Nephron progenitor cell (in vitro differentiated cells): ENCODE results near the gene BEST4.
A peak's percentile ranks its signal among the peaks of the same experiment; 100 is the strongest.

Source experiments
- DNase-seq: peaks from one replicate; pipeline ENCODE4 v3.0.0; 2021
- H3K27ac Mint-ChIP-seq: 2 replicates; pipeline ENCODE4 v1.8.0; 2021; ENCODE audit warnings: mild to moderate bottlenecking, moderate library complexity, mixed read lengths
- H3K27me3 Mint-ChIP-seq: 2 replicates; pipeline ENCODE4 v1.8.0; 2021; ENCODE audit warnings: mild to moderate bottlenecking, low read depth, mixed read lengths; ENCODE audit not compliant: poor library complexity
- H3K36me3 Mint-ChIP-seq: 2 replicates; pipeline ENCODE4 v1.8.0; 2021; ENCODE audit warnings: low read depth, mixed read lengths
- H3K4me1 Mint-ChIP-seq: 2 replicates; pipeline ENCODE4 v1.8.0; 2021; ENCODE audit warnings: mixed read lengths
- H3K4me3 Mint-ChIP-seq: 2 replicates; pipeline ENCODE4 v1.8.0; 2021; ENCODE audit warnings: mild to moderate bottlenecking, moderate library complexity, mixed read lengths
- H3K9me3 Mint-ChIP-seq: 2 replicates; pipeline ENCODE4 v1.8.0; 2021; ENCODE audit warnings: mild to moderate bottlenecking, moderate library complexity, mixed read lengths
- TF ChIP-seq, protein P1 (sequence below): fragments of 200-600 bp; sonication (generic); IDR thresholded peaks from 2 replicates; pipeline ENCODE4 v1.5.0; 2021; ENCODE audit warnings: antibody characterized with exemption

The BEST4 gene

DNA sequence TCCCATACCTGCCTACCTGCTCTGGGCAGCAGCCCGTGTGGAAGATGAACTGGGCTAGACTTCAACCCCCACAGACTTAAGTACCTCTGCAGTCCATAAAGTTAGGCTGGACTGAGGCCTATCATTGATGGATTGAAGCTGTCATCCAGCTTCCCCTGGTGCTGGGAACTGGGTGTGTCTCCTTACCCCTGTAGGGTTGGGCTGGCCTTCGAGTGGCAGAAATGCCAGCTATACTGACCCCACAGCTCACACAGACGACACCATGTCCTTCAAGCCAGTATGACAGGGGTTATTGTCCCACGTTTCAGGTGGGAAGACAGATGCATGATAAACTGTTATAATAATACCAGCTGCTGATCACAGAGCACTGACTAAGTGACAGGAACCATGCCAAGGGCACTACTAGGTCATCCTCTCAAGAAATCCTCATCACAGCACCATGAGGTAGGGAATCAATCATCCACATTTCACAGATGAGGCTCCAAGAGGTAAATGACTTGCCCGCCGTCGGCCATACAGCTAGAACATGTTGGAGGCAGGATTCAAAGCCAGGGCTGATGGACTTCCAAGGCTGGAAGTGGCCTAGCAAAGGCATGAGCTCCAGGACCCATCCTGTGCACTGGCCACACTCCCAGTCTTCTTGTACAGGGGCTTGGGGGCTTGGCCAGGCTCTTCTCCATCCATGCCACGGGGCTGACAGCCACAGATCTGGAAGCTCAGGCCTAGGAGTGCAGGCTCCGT lies at the start of gene BEST4:
TSS of gene BEST4 (minus strand) at position 51 of the 741 bp plus-strand sequence. CDS start 465 bp downstream, outside the sequence.
- H3K27me3 Mint-ChIP-seq, result peaks cover 23% of the 10 kb centered on the region
- TF ChIP-seq, protein P1, sequence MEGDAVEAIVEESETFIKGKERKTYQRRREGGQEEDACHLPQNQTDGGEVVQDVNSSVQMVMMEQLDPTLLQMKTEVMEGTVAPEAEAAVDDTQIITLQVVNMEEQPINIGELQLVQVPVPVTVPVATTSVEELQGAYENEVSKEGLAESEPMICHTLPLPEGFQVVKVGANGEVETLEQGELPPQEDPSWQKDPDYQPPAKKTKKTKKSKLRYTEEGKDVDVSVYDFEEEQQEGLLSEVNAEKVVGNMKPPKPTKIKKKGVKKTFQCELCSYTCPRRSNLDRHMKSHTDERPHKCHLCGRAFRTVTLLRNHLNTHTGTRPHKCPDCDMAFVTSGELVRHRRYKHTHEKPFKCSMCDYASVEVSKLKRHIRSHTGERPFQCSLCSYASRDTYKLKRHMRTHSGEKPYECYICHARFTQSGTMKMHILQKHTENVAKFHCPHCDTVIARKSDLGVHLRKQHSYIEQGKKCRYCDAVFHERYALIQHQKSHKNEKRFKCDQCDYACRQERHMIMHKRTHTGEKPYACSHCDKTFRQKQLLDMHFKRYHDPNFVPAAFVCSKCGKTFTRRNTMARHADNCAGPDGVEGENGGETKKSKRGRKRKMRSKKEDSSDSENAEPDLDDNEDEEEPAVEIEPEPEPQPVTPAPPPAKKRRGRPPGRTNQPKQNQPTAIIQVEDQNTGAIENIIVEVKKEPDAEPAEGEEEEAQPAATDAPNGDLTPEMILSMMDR, result no peak
- no peak within 1 kb of the TSS for H3K4me3 Mint-ChIP-seq
- H3K36me3 Mint-ChIP-seq, result peaks cover 2% of the 10 kb centered on the region
- no peak for DNase-seq
- peaks cover 58% of the 10 kb centered on the region for H3K4me1 Mint-ChIP-seq
- no peaks in the 10 kb centered on the region for H3K9me3 Mint-ChIP-seq
- H3K27ac Mint-ChIP-seq, result no peak within 1 kb of the TSS

- no peak overlapping the region for H3K27ac Mint-ChIP-seq
- peaks cover 4% of the 10 kb centered on the region for H3K27me3 Mint-ChIP-seq
- no peaks in the 10 kb centered on the region for H3K9me3 Mint-ChIP-seq
- peaks cover 41% of the 10 kb centered on the region for H3K4me1 Mint-ChIP-seq
- no peak overlapping the region for H3K4me3 Mint-ChIP-seq
- TF ChIP-seq, protein P1, result peak; percentile 81
- peak; percentile 92 for DNase-seq
- H3K36me3 Mint-ChIP-seq, result no peaks in the 10 kb centered on the region
These were observed 48.0 kb upstream of the BEST4 start for GRCh38 chr1:44835738-44836675.

DNA sequence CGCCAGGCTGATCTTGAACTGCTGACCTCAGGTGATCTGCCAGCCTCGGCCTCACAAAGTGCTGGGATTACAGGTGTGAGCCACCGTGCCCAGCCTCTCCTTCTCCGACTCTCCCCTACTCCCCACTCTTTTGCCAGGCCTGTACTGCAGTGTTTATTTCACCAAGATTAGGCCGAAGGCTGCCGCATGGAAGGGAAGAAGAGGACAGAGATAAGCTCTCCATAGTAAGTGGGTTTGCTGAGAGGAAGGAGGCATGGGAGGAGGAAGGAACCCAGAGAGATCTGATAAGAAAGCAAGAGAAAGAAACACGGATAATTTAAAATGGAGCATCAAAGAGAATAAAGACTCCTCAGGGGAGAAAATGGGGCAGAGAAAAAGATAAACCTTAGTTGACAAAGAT lies 46.4 kb upstream of the BEST4 start:
- H3K9me3 Mint-ChIP-seq, result no peaks in the 10 kb centered on the region
- TF ChIP-seq, protein P1, result no peak
- H3K4me3 Mint-ChIP-seq, result no peak overlapping the region
- no peaks in the 10 kb centered on the region for H3K36me3 Mint-ChIP-seq
- peaks cover 3% of the 10 kb centered on the region for H3K27me3 Mint-ChIP-seq
- no peak for DNase-seq
- no peak overlapping the region for H3K27ac Mint-ChIP-seq
- H3K4me1 Mint-ChIP-seq, result peaks cover 46% of the 10 kb centered on the region

- peaks cover 44% of the 10 kb centered on the region for H3K4me1 Mint-ChIP-seq
- TF ChIP-seq, protein P1, result no peak
- no peaks in the 10 kb centered on the region for H3K36me3 Mint-ChIP-seq
- DNase-seq, result no peak
- H3K27ac Mint-ChIP-seq, result no peak overlapping the region
- H3K4me3 Mint-ChIP-seq, result no peak overlapping the region
- no peaks in the 10 kb centered on the region for H3K9me3 Mint-ChIP-seq
- peaks cover 3% of the 10 kb centered on the region for H3K27me3 Mint-ChIP-seq
These were observed 44.2 kb upstream of the BEST4 start for GRCh38 chr1:44832056-44832705.

DNA sequence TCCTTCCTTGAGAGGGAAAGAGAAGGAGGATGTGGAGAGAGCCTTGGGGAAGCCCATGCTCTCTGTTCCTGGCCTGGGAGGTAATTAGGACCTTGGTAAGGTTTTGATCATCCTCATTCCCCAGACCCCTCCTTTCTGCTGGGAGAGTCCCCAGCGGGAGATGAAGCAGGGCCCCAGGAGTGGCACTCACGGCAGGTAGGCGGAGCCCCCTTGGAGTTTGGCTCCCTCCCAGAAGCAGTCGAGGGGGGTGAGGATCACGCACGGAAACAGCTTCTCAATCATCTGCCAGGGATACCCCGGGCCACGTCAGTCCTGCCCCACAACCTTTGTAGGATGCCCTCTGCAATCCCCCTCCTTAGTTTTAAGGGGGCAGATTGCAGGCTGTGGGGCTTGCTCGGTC lies 43.5 kb upstream of the BEST4 start:
- TF ChIP-seq, protein P1, result no peak
- Mint-ChIP-seq H3K36me3 (no peaks in the 10 kb centered on the region), H3K27ac (no peak overlapping the region), H3K4me1 (peaks cover 39% of the 10 kb centered on the region), H3K27me3 (peaks cover 3% of the 10 kb centered on the region), H3K4me3 (no peak overlapping the region), H3K9me3 (no peaks in the 10 kb centered on the region)
- DNase-seq, result no peak
